ENCODE data around the gene MAGEE1. TPM values are rescaled to one million over a fixed set of nuclear protein-coding genes. Genes with fewer than 3 reads are reported as not detected.

MAGEE1 gene
- total RNA-seq, 1 donor from 2014 or later, result 3.6 TPM

- no peak overlapping the region for H3K27ac Mint-ChIP-seq
- H3K4me2 ChIP-seq, result no peak overlapping the region
- H3K4me1 ChIP-seq, result no peaks in the 10 kb centered on the region
- H2AFZ ChIP-seq (replicated peaks), result no peak overlapping the region
- no peaks in the 10 kb centered on the region for H3K27me3 Mint-ChIP-seq (ENCODE audit: insufficient read depth, low read depth)
- no peak overlapping the region for H3K4me3 Mint-ChIP-seq
- H3K9ac ChIP-seq, result no peak overlapping the region
- H3K4me1 Mint-ChIP-seq, result no peaks in the 10 kb centered on the region
- H3K27me3 ChIP-seq, result no peaks in the 10 kb centered on the region
- H3K79me2 ChIP-seq (ENCODE audit: low read depth), result no peaks in the 10 kb centered on the region
- H3K36me3 ChIP-seq, result no peaks in the 10 kb centered on the region
- DNase-seq (ENCODE audit: low spot score), result no peak
- H3K9me3 ChIP-seq (ENCODE audit: low read depth), result peaks cover 4% of the 10 kb centered on the region
- TF ChIP-seq, protein P1, sequence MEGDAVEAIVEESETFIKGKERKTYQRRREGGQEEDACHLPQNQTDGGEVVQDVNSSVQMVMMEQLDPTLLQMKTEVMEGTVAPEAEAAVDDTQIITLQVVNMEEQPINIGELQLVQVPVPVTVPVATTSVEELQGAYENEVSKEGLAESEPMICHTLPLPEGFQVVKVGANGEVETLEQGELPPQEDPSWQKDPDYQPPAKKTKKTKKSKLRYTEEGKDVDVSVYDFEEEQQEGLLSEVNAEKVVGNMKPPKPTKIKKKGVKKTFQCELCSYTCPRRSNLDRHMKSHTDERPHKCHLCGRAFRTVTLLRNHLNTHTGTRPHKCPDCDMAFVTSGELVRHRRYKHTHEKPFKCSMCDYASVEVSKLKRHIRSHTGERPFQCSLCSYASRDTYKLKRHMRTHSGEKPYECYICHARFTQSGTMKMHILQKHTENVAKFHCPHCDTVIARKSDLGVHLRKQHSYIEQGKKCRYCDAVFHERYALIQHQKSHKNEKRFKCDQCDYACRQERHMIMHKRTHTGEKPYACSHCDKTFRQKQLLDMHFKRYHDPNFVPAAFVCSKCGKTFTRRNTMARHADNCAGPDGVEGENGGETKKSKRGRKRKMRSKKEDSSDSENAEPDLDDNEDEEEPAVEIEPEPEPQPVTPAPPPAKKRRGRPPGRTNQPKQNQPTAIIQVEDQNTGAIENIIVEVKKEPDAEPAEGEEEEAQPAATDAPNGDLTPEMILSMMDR (IDR thresholded peaks at IDR 0.05), result no peak
- TF ChIP-seq EZH2phosphoT487 (IDR thresholded peaks at IDR 0.05) (no peak), EZH2 (IDR thresholded peaks at IDR 0.05) (no peak)
- H3K4me3 ChIP-seq, result no peak overlapping the region
- H3K9me3 Mint-ChIP-seq, result peaks cover 5% of the 10 kb centered on the region
- H3K27ac ChIP-seq, result no peak overlapping the region
- H3K36me3 Mint-ChIP-seq, result no peaks in the 10 kb centered on the region
- H3F3A ChIP-seq (ENCODE audit: low read depth), result no peaks in the 10 kb centered on the region
- no peaks in the 10 kb centered on the region for H4K20me1 ChIP-seq (ENCODE audit: low read depth)
Measured at GRCh38 chrX:76477353-76477752, 49.8 kb downstream of the MAGEE1 start.

Measured in neural progenitor cell (in vitro differentiated cells).